WERI-Rb-1 (cell line): ENCODE data around the gene CAP1.
"Not testable (repeated sequence)": the region's sequence is repeated elsewhere in the genome, so short reads cannot be mapped to it uniquely, and the experiment has no call there.

Source experiments
- DNase-seq: peaks from one replicate; pipeline ENCODE4 v3.0.0-alpha.2; 2020
- H3K27ac ChIP-seq: fragments of 250-450 bp; sonication (Bioruptor Pico); 2 replicates; pipeline ENCODE4 v1.5.1; 2020; ENCODE audit warnings: mild to moderate bottlenecking, moderate library complexity
- H3K27me3 ChIP-seq: fragments of 250-450 bp; sonication (Bioruptor Pico); 2 replicates; pipeline ENCODE4 v1.5.1; 2021; ENCODE audit warnings: mild to moderate bottlenecking, low read depth, moderate library complexity; ENCODE audit not compliant: insufficient read depth, severe bottlenecking
- H3K36me3 ChIP-seq: fragments of 250-450 bp; sonication (Bioruptor Pico); 2 replicates; pipeline ENCODE4 v1.5.1; 2020; ENCODE audit warnings: mild to moderate bottlenecking, moderate library complexity
- H3K4me3 ChIP-seq: 2 replicates; pipeline ENCODE4 v1.5.1; 2011; ENCODE audit warnings: low read depth, mild to moderate bottlenecking, control low read depth, low read length
- H3K9me3 ChIP-seq: fragments of 250-450 bp; sonication (Bioruptor Pico); 2 replicates; pipeline ENCODE4 v1.5.1; 2021; ENCODE audit warnings: mild to moderate bottlenecking, moderate library complexity; ENCODE audit not compliant: severe bottlenecking
- CTCF ChIP-seq: IDR thresholded peaks from 2 replicates; pipeline ENCODE4 v1.5.1; 2011; ENCODE audit warnings: low read depth, mild to moderate bottlenecking, control low read depth, inconsistent platforms, low read length

The CAP1 gene

GRCh38 chr1:39996396-39997004, 44.0 kb upstream of the CAP1 start:
- Histone ChIP-seq H3K4me3 (no peak overlapping the region), H3K27me3 (no peaks in the 10 kb centered on the region), H3K36me3 (no peaks in the 10 kb centered on the region), H3K9me3 (peaks cover 11% of the 10 kb centered on the region), H3K27ac (no peak overlapping the region)
- DNase-seq, result no peak
- TF ChIP-seq CTCF, result no peak

- Histone ChIP-seq H3K36me3 (no peaks in the 10 kb centered on the region), H3K27me3 (no peaks in the 10 kb centered on the region), H3K9me3 (peaks cover 17% of the 10 kb centered on the region), H3K27ac (no peak overlapping the region), H3K4me3 (no peak overlapping the region)
- no peak for TF ChIP-seq CTCF
- DNase-seq, result no peak
Observed at GRCh38 chr1:40001456-40001855, 39.1 kb upstream of the CAP1 start.

GRCh38 chr1:40003156-40004093, 37.1 kb upstream of the CAP1 start:
- no peak for DNase-seq
- H3K27ac ChIP-seq, result no peak overlapping the region

GRCh38 chr1:40004857-40005256, 35.7 kb upstream of the CAP1 start:
- no peak overlapping the region for H3K4me3 ChIP-seq
- no peaks in the 10 kb centered on the region for H3K27me3 ChIP-seq
- DNase-seq, result no peak
- H3K9me3 ChIP-seq, result peaks cover 9% of the 10 kb centered on the region
- H3K36me3 ChIP-seq, result no peaks in the 10 kb centered on the region
- no peak for TF ChIP-seq CTCF
- no peak overlapping the region for H3K27ac ChIP-seq

More at GRCh38 chr1:40003156-40004093, 37.1 kb upstream of the CAP1 start:
- no peaks in the 10 kb centered on the region for H3K36me3 ChIP-seq
- TF ChIP-seq CTCF, result no peak
- H3K9me3 ChIP-seq, result peaks cover 12% of the 10 kb centered on the region
- no peaks in the 10 kb centered on the region for H3K27me3 ChIP-seq
- no peak overlapping the region for H3K4me3 ChIP-seq

GRCh38 chr1:40007481-40008034, 33.0 kb upstream of the CAP1 start:
- not testable (repeated sequence) for H3K27me3 ChIP-seq, H3K4me3 ChIP-seq, H3K36me3 ChIP-seq, H3K27ac ChIP-seq, H3K9me3 ChIP-seq, DNase-seq

- Histone ChIP-seq H3K27me3 (no peaks in the 10 kb centered on the region), H3K9me3 (no peaks in the 10 kb centered on the region), H3K4me3 (no peak overlapping the region), H3K27ac (no peak overlapping the region), H3K36me3 (no peaks in the 10 kb centered on the region)
- no peak for DNase-seq
- TF ChIP-seq CTCF, result no peak
Observed at GRCh38 chr1:40011198-40011597, 29.3 kb upstream of the CAP1 start.
